AG09309 (cell line): ENCODE measurements around the gene KRT222.

Experiments
- DNase-seq: peaks from one replicate; pipeline ENCODE4 v3.0.0-alpha.2; 2010; ENCODE audit warnings: low read depth
- H3K4me3 ChIP-seq: 2 replicates; pipeline ENCODE4 v1.5.1; 2011; ENCODE audit warnings: mild to moderate bottlenecking, low read depth, low read length, moderate library complexity; ENCODE audit not compliant: control insufficient read depth
- CTCF ChIP-seq: IDR thresholded peaks from 2 replicates; pipeline ENCODE4 v1.5.1; 2011; ENCODE audit warnings: mild to moderate bottlenecking, low read depth, low read length, inconsistent platforms; ENCODE audit not compliant: insufficient read depth, control insufficient read depth; ENCODE audit errors: missing control alignments

Gene KRT222

GRCh38 chr17:40647624-40648383 is 17.2 kb downstream of the KRT222 start, which contains the start of gene SMARCE1:
Gene SMARCE1, minus strand, starts transcription at chr17:40647818. Its CDS starts 2,016 bp downstream, at chr17:40645802.
- no peak for TF ChIP-seq CTCF
- peak within 1 kb of the TSS; percentile 97 for H3K4me3 ChIP-seq
- DNase-seq, result peak; percentile 40

GRCh38 chr17:40646791-40647623 is 18.0 kb downstream of the KRT222 start:
- peak; percentile 1 for DNase-seq
- no peak for TF ChIP-seq CTCF
- peak overlapping the region; percentile 97 for H3K4me3 ChIP-seq

- TF ChIP-seq CTCF, result no peak
These were observed 19.0 kb downstream of the KRT222 start for GRCh38 chr17:40645943-40646342.

GRCh38 chr17:40645291-40645690 is 19.7 kb downstream of the KRT222 start:
- no peak for TF ChIP-seq CTCF
- DNase-seq, result no peak
- H3K4me3 ChIP-seq, result no peak overlapping the region

More at GRCh38 chr17:40645943-40646342, 19.0 kb downstream of the KRT222 start:
- no peak for DNase-seq
- no peak overlapping the region for H3K4me3 ChIP-seq

GRCh38 chr17:40637931-40638330 is 27.0 kb downstream of the KRT222 start:
- TF ChIP-seq CTCF, result no peak
- no peak overlapping the region for H3K4me3 ChIP-seq
- no peak for DNase-seq

- DNase-seq, result no peak
- no peak for TF ChIP-seq CTCF
These were observed 31.1 kb downstream of the KRT222 start for GRCh38 chr17:40633871-40634270.

More at GRCh38 chr17:40633871-40634270, 31.1 kb downstream of the KRT222 start:
- H3K4me3 ChIP-seq, result no peak overlapping the region
